Measurements from ENCODE around the gene CDADC1.
"Not testable (repeated sequence)": the region's sequence is repeated elsewhere in the genome, so short reads cannot be mapped to it uniquely, and the experiment has no call there.

Gene CDADC1

GRCh38 chr13:49319951-49320350 lies 72.2 kb downstream of the CDADC1 start:
- no peak for DNase-seq

DNA sequence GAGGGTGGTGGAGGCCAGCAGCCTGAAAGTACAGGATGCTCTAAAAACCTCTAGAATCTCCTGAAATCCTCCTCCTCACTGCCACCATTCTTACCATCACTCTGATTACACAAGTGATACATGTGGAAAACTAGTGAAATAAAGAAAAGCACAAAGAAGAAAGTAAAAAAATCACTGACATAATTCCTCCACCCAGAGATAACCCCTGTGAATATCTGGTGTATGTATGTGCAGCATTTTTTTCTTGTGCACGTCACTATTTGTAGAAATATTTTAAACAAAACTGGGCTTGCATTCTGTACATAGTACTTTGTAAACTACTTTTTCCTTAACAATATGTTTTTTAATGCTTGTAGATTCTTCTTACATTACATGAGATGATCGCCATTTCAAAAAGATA lies 73.2 kb downstream of the CDADC1 start:
- no peak for DNase-seq

DNA sequence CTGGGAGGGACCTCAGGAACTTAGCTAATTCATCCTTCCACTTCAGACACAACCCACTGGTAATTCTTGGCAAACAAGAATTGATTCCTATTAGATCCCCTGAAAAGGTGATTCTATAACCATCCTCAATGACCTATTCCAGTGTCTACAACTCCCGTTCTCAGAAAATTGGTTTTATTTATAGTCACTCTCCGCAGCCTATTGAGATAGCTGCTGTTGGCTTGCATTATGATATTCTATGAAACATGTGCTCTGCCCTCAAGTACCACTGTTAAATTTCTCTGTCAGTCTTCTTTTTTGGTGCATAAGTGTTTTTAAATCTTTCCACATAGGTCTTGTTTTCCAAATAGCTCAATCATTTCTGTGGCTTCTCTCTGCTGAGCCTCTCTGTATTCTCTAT lies 75.0 kb downstream of the CDADC1 start:
- DNase-seq, result no peak

DNA sequence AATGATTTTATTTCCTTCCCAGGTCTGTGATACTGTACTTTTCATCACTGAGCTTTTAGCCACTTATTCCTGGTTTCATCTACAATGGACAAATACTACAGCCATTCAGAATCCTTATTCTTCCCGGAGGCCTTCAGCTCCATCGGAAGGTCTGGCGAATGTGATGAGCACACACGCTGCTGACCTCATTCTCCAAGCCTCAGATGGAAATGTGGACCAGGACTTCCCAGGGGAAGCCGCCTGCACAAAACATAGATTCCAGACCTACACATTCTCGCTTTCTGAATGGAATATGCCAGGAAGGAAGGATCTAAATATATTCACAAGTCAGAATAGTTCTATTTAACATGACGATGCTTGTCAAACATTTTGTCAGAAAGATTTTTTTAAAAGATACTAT lies 75.6 kb downstream of the CDADC1 start:
- DNase-seq, result no peak

GRCh38 chr13:49326222-49326917 lies 78.6 kb downstream of the CDADC1 start:
- no peak for DNase-seq

DNA sequence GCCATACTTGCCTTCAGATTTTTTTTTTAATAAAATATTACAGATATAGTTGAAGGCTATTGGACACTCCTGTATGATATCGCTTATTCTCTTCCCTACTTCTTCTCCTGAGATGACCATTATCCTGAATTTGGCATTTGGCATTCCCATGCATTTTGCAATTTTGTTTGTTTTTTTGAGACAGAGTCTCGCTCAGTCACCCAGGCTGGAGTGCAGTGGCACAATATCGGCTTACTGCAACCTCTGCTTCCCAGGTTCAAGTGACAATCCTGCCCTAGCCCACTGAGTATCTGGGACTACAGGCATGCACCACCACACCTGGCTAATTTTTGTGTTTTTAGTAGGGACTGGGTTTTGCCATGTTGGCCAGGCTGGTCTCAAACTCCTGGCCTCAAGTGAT lies 79.4 kb downstream of the CDADC1 start:
- not testable (repeated sequence) for DNase-seq

DNA sequence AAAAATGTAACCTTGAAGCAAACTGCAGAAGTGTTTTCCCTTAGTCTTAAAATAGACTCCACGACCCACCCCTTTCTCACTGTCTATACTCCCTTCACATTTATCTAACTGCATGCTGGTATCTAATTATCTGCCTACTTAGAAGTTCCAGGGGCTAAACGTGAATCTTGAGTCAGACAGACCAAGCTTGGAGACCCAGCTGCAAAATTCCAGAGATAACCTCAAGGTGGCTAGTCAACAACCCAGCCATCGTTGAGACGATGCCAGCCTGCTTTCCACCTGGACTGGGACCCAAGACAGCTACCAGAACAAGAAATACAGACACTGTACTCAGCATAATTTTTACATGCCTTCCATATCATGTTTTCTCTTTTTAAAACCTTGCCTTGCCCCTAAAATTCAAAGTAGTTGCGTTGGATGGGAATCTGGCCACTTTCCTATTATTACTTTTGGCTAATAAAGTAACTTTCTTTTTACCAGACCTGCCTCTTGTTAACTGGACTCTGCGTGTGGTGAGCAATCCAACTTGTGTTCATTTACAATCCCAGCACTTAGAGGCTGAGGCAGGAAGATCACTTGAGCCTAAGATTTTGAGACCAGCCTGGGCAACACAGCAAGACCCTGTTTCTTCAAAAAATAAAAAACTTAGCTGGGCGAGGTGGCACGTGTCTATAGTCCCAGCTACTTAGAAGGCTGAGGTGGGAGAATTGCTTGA lies 82.3 kb downstream of the CDADC1 start:
- DNase-seq, result no peak

- no peak for DNase-seq
These were observed 82.8 kb downstream of the CDADC1 start for GRCh38 chr13:49330546-49330864.

DNA sequence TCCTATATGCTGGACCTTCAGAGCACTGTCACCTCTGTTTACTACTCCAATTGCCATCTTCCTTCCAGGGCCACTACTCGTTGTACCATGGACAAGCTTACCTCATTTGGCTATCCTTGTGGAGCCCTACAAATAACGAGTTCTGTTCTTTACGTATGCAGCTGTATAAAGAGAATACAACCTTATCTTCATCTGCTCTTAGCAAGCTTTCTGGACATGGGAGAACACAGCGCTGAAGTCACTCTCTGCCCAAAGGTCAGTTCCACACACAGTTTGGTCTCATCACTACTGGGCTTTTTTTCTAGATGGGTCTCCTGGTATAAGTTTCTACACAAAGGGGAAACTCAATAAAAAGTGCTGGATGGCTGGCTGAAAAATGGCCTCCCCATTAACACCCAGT lies 88.9 kb downstream of the CDADC1 start:
- no peak for DNase-seq

DNA sequence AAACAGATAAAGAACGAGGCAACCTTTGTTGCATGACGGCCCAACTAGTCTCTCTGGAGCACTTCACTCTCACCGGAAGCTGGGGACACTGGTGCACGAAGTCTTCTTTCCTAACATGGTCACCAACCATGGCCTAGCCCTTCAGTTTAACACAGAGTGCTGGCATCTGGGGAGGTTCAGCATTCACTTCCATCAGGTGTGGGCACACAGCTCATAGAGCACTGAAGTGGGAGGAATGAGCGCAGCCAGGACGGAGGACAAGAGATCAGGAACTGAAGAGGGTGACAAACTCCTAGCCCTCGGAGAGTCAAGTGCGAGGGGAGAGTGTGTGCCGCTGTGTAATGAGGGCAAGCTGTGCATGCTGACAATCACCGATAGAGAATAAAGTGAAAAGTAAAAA lies 92.4 kb downstream of the CDADC1 start:
- DNase-seq, result no peak

GRCh38 chr13:49341517-49341916 lies 93.8 kb downstream of the CDADC1 start:
- DNase-seq, result no peak

DNA sequence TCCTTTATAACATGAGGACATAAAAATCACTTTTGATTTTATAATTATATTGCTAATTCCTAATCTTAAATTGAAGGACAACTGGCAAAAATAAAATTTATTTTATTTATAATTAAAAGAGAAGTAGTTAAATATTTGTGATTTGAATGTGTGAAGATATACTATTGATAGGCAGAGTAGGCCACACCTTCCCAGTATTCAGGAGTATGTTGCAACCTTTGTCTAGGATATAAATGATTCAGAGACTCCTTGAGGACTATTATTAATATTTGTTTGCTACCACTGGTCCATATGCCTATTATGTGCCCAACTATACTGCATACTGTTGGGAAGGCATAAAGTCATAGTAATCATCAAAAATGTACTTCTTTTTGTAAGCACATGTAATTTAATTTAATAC lies 94.2 kb downstream of the CDADC1 start:
- no peak for DNase-seq

DNA sequence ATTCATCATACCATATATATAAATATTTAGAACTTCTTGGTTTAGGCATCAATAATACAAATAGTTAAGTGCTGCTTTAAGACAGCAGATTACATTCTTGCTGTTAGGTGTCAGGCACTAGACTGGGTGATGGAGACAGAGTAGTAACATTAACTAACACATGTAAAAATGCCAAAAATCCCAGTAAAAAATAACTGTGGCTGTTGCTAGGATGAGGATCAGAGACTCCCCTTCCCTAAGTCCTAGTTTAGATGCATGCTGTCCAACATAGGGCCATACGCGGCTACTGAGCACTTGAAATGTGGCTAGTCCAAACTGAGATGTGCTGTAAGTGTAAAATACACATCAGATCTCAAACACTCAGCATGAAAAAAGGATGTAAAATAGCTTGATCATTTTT lies 94.7 kb downstream of the CDADC1 start:
- DNase-seq, result no peak

Measured in inflammatory macrophage treated with lipopolysaccharide for 4 hours (primary cell).